ENCODE results near the gene EFCAB8.

DNA sequence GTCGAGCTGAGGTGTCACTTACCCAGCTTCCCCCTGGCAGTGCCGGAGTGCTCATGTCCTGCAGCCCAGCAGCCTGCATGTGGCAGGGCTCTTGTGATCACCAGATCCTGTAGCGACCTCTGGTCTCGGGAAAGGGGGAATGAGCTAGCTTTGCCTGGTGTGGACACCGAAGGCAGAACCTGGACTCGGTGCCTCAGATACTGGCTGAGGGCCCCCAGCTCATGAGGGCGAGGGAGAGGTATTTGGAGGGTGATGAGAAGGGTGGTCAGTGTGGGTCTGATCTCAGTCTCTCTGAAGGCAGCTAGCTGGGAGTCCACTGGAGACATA is 119.2 kb downstream of the EFCAB8 start:
- TF ChIP-seq TCF12 (IDR thresholded peaks at IDR 0.05; ENCODE audit: low read depth) (no peak), CEBPB (IDR thresholded peaks at IDR 0.05) (no peak), RAD21 (IDR thresholded peaks at IDR 0.05; ENCODE audit: low read depth) (no peak), CREB1 (IDR thresholded peaks at IDR 0.05; ENCODE audit: low read depth) (no peak), EP300 (IDR thresholded peaks at IDR 0.05; ENCODE audit: borderline replicate concordance) (no peak)

Measured in Ishikawa (cell line).